ENCODE results near the gene UBXN1.
"Not testable (repeated sequence)": the region's sequence is repeated elsewhere in the genome, so short reads cannot be mapped to it uniquely, and the experiment has no call there.

UBXN1 gene

DNA sequence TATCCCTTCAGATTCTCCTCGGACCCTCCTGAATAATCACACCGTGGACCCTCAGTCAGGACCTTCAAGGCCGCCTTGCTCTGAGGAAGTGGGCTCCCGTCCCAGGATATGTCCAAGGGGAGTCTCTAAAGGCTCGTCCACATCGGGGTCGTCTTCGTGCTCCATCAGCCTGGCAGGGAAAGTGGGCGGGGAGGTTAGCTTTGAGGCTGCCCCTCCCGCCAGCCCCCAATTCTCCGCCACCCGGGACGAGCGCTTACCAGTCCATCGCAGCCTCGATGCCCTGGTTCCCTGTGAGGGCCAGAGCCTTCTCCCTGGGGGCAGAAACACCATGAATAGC is 472 bp downstream of the UBXN1 start:
- H3K27ac ChIP-seq, result peak overlapping the region; percentile 83
- TF ChIP-seq ZFX (IDR thresholded peaks at IDR 0.05), result no peak
- TF ChIP-seq, protein P1, sequence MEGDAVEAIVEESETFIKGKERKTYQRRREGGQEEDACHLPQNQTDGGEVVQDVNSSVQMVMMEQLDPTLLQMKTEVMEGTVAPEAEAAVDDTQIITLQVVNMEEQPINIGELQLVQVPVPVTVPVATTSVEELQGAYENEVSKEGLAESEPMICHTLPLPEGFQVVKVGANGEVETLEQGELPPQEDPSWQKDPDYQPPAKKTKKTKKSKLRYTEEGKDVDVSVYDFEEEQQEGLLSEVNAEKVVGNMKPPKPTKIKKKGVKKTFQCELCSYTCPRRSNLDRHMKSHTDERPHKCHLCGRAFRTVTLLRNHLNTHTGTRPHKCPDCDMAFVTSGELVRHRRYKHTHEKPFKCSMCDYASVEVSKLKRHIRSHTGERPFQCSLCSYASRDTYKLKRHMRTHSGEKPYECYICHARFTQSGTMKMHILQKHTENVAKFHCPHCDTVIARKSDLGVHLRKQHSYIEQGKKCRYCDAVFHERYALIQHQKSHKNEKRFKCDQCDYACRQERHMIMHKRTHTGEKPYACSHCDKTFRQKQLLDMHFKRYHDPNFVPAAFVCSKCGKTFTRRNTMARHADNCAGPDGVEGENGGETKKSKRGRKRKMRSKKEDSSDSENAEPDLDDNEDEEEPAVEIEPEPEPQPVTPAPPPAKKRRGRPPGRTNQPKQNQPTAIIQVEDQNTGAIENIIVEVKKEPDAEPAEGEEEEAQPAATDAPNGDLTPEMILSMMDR (conservative IDR thresholded peaks at IDR 0.05), result no peak

DNA sequence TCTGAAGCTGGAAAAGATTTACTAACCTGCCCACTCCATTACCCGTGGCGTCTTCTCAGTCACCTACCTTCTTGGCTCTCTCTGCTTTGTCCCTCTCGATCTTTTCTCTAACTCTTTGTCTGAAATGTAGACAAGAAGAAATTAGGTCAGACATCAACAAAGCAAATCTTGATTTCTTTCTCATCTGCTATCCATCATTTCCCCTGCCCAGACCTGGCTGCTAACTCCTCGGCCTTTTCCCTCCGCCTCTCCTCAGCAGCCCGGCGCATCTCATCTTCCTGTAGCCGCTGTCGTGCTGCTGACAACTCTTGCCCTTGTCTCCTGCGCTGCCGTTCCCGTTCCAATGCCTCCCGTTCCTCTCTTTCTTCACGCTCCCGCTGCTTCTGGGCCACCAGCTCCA is 1.2 kb downstream of the UBXN1 start:
- TF ChIP-seq ZFX (IDR thresholded peaks at IDR 0.05), result no peak
- TF ChIP-seq, protein P1 (conservative IDR thresholded peaks at IDR 0.05), result no peak
- H3K27ac ChIP-seq, result peak overlapping the region; percentile 83

DNA sequence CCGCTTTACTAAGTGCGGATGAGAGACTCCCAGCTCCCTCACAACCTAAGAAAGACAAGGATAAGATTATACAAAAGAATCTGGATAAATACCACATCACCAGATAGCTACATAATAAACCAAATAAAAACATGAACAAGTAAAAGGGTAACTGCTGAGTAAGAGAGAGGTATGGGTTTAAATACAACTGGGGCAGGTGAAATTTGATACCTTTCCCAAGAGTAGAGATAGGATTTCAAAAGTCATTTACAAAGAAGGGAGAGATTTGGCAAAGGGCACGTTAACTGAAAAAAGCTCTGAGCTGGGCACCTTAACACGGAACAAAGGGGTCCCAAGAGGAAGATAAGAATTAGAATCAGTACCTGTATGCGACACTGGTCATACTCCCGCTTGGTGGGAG is 1.7 kb downstream of the UBXN1 start:
- peak overlapping the region; percentile 83; the same call in 1 of the 2 replicates for H3K27ac ChIP-seq
- no peak for TF ChIP-seq ZFX (IDR thresholded peaks at IDR 0.05)
- TF ChIP-seq, protein P1 (conservative IDR thresholded peaks at IDR 0.05), result no peak

DNA sequence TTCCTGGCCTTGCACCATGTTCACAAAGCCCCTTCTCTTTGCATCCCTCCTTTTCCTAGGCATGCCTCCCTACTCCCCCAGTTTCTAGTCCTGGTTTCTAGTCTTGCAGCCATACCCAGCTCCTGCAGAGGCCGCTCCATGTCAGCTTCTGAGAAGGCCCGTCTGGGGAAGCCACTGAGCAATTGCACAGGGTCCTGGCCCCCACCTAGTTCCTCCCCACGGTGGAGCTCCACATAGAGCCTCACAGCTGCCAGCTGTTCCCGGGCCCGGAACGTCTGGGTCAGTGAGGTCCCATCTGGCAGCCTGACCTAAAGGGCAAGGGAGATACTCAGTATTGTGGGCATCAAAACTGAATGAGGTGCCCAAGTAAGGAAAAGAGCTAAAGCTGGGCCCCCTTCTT is 2.2 kb downstream of the UBXN1 start:
- no peak for TF ChIP-seq ZFX (IDR thresholded peaks at IDR 0.05)
- TF ChIP-seq, protein P1 (conservative IDR thresholded peaks at IDR 0.05), result no peak
- H3K27ac ChIP-seq, result no peak overlapping the region; the same call in 1 of the 2 replicates

DNA sequence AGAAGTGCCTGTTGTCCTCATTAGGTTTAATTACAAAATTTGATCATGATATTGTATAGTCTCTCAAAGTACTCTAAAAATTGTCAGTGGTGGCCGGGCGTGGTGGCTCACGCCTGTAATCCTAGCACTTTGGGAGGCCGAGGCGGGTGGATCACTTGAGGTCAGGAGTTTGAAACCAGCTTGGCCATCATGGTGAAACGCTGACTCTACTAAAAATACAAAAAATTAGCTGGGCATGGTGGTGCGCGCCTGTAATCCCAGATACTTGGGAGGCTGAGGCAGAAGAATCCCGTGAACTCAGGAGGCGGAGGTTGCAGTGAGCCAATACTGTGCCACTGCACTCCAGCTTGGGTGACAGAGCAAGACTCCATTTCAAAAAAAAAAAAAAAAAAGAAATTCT is 3.5 kb downstream of the UBXN1 start:
- H3K27ac ChIP-seq, result not testable (repeated sequence)

DNA sequence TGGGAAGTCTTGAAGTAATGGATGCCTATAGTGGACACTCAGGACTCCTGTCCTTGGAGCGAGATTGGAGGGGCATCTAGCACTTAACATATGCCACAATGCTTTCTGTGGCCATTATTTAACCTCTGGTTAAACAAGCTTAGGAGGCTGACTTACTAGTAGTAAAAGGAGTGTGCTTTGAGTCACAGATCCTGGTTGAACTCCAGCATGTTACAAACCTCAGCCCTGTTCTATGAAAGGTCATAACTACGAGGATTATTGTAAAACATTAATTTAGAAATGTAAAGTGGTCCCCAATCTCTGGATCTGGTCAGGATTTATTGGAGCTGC is 5.7 kb downstream of the UBXN1 start:
- peak overlapping the region; percentile 98 for H3K27ac ChIP-seq
- TF ChIP-seq, protein P1 (conservative IDR thresholded peaks at IDR 0.05), result no peak
- TF ChIP-seq ZFX (IDR thresholded peaks at IDR 0.05), result no peak

DNA sequence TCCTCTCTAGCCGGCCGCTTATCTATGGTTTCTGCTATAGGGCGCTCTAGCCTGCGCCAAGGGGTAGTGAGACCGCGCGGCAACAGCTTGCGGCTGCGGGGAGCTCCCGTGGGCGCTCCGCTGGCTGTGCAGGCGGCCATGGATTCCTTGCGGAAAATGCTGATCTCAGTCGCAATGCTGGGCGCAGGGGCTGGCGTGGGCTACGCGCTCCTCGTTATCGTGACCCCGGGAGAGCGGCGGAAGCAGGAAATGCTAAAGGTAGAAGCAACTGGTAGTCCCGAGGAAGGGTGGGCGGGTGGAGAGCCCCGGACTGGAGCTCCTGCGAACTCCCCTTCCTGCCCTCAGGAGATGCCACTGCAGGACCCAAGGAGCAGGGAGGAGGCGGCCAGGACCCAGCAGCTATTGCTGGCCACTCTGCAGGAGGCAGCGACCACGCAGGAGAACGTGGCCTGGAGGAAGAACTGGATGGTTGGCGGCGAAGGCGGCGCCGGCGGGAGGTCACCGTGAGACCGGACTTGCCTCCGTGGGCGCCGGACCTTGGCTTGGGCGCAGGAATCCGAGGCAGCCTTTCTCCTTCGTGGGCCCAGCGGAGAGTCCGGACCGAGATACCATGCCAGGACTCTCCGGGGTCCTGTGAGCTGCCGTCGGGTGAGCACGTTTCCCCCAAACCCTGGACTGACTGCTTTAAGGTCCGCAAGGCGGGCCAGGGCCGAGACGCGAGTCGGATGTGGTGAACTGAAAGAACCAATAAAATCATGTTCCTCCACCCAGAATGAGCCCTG is 7.1 kb downstream of the UBXN1 start, which contains the start of the genes LBHD1 and UQCC3:
Gene LBHD1, minus strand, starts transcription at position 660 of the 782 bp plus-strand sequence. CDS start 2,236 bp downstream, outside the sequence.
Gene UQCC3, plus strand, starts transcription at position 66 of the 782 bp plus-strand sequence. Its CDS starts 73 bp downstream, at position 139.
- TF ChIP-seq ZFX (IDR thresholded peaks at IDR 0.05), result peak; percentile 54; the same call in 1 of the 2 replicates
- TF ChIP-seq, protein P1 (conservative IDR thresholded peaks at IDR 0.05), result no peak
- H3K27ac ChIP-seq, result peak within 1 kb of the TSS; percentile 98

DNA sequence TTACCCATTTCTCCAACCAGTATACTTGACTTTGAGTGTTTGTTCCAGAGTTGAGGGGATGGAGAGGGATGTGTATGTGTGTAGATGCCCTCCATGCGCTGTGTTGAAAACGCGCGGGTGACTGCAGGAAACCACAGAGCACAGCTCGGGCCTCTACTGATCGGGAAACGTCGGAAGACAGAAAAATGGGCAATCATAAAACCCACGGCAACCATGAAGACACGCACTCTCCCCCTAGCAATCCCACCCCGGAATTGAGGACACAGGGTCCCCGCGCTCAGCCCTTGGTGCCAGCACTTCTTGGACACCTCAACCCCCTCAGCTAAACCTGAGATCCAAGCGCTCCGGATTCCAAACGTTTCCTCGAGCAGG is 7.7 kb downstream of the UBXN1 start:
- TF ChIP-seq, protein P1 (conservative IDR thresholded peaks at IDR 0.05), result no peak
- TF ChIP-seq ZFX (IDR thresholded peaks at IDR 0.05), result no peak
- peak overlapping the region; percentile 98 for H3K27ac ChIP-seq
